Spinal cord (tissue), 10 donors: Measurements from ENCODE around the gene PTCD1. TPM values are rescaled to one million over a fixed set of nuclear protein-coding genes. Genes with fewer than 3 reads are reported as not detected.
"Not testable (repeated sequence)": the region's sequence is repeated elsewhere in the genome, so short reads cannot be mapped to it uniquely, and the experiment has no call there.

Experiments used
- DNase-seq, 6 donors: peaks; one replicate each; pipeline versions ENCODE4 v3.0.0 to v3.0.0-alpha.2; 2013 to 2015; ENCODE audit warnings: low spot score in 6 of 6, low read depth in 4 of 6
- H3K27ac ChIP-seq: one replicate; pipeline ENCODE4 v1.5.1; 2013; ENCODE audit warnings: low read depth, low read length, control low read depth
- H3K27me3 ChIP-seq: one replicate; pipeline ENCODE4 v1.6.1; 2013; ENCODE audit warnings: low read length; ENCODE audit not compliant: control insufficient read depth, insufficient read depth
- H3K36me3 ChIP-seq: one replicate; pipeline ENCODE4 v1.6.1; 2013; ENCODE audit warnings: low read length; ENCODE audit not compliant: control insufficient read depth, insufficient read depth
- H3K4me1 ChIP-seq: one replicate; pipeline ENCODE4 v1.6.1; 2013; ENCODE audit warnings: low read length; ENCODE audit not compliant: control insufficient read depth, insufficient read depth
- H3K4me3 ChIP-seq: one replicate; pipeline ENCODE4 v1.5.1; 2013; ENCODE audit warnings: low read depth, low read length, control low read depth
- H3K9me3 ChIP-seq: one replicate; pipeline ENCODE4 v1.6.1; 2013; ENCODE audit warnings: low read length; ENCODE audit not compliant: control insufficient read depth, insufficient read depth
- WGBS: methylation state at CpG from one replicate; pipeline ENCODE4 v1.1.5; 2013; ENCODE audit warnings: missing lambda C conversion rate; ENCODE audit not compliant: insufficient coverage; 5-methylcytosine and 5-hydroxymethylcytosine counted together
- polyA plus RNA-seq, 2 donors: library from polyadenylated mRNA; unstranded; fragments of 120-200 nt; gene quantifications; one replicate each; pipeline ENCODE4 v1.2.1, GENCODE V29; 2013; ENCODE audit not compliant: insufficient read length in 2 of 2
- total RNA-seq, 2 donors: library from RNA; depleted of rRNA in 1 of 2; stranded (reverse); fragments of 120-200 nt in 1 of 2; fragments of >200 nt in 1 of 2; gene quantifications; one replicate each; pipeline versions ENCODE4 v1.2.3 to v1.2.4, GENCODE V29; 2013 to 2014
- donor health status: healthy.

The PTCD1 gene
- total and polyA plus RNA-seq, 4 donors: 5.3 to 6.9 (median 6.1) TPM

- DNase-seq: peak in 5 of 6 donors; percentile 31 to 95 (median 59)
- WGBS: 2% methylated on average over 68 of the region's 68 CpGs
- H3K9me3 ChIP-seq: no peaks in the 10 kb centered on the region
- peaks cover 57% of the 10 kb centered on the region for H3K36me3 ChIP-seq
- H3K4me1 ChIP-seq: peaks cover 32% of the 10 kb centered on the region
- H3K27ac ChIP-seq: peak overlapping the region; percentile 25
- H3K27me3 ChIP-seq: no peaks in the 10 kb centered on the region
- H3K4me3 ChIP-seq: peak overlapping the region; percentile 60
These were observed 45.8 kb downstream of the PTCD1 start for GRCh38 chr7:99392659-99393354.

- Histone ChIP-seq H3K27ac (no peak overlapping the region), H3K27me3 (no peaks in the 10 kb centered on the region), H3K9me3 (no peaks in the 10 kb centered on the region), H3K36me3 (peaks cover 50% of the 10 kb centered on the region), H3K4me3 (peak overlapping the region; percentile 60), H3K4me1 (peaks cover 27% of the 10 kb centered on the region)
- 82% methylated on average over 8 of the region's 8 CpGs for WGBS
- no peak for DNase-seq
These were observed 46.6 kb downstream of the PTCD1 start for GRCh38 chr7:99392046-99392445.

GRCh38 chr7:99390941-99391602 is 47.5 kb downstream of the PTCD1 start:
- no peak for DNase-seq
- H3K4me1 ChIP-seq: peaks cover 25% of the 10 kb centered on the region
- no peaks in the 10 kb centered on the region for H3K9me3 ChIP-seq
- H3K27ac ChIP-seq: no peak overlapping the region
- 95% methylated on average over 12 of the region's 23 CpGs for WGBS
- H3K27me3 ChIP-seq: no peaks in the 10 kb centered on the region
- H3K4me3 ChIP-seq: no peak overlapping the region
- H3K36me3 ChIP-seq: peaks cover 48% of the 10 kb centered on the region

- H3K4me1 ChIP-seq: peaks cover 25% of the 10 kb centered on the region
These were observed 48.8 kb downstream of the PTCD1 start for GRCh38 chr7:99389772-99390171.

GRCh38 chr7:99387912-99388311 is 50.7 kb downstream of the PTCD1 start:
- Histone ChIP-seq H3K27me3 (no peaks in the 10 kb centered on the region), H3K27ac (no peak overlapping the region), H3K9me3 (no peaks in the 10 kb centered on the region), H3K36me3 (peaks cover 34% of the 10 kb centered on the region), H3K4me3 (no peak overlapping the region), H3K4me1 (peaks cover 11% of the 10 kb centered on the region)
- DNase-seq: no peak
- WGBS: 96% methylated on average over 20 of the region's 20 CpGs

More at GRCh38 chr7:99389772-99390171, 48.8 kb downstream of the PTCD1 start:
- Histone ChIP-seq H3K36me3 (peaks cover 39% of the 10 kb centered on the region), H3K27ac (no peak overlapping the region), H3K9me3 (no peaks in the 10 kb centered on the region), H3K4me3 (no peak overlapping the region), H3K27me3 (no peaks in the 10 kb centered on the region)
- 94% methylated on average over 13 of the region's 13 CpGs for WGBS
- DNase-seq: no peak

- H3K27me3 ChIP-seq, H3K9me3 ChIP-seq, H3K27ac ChIP-seq, H3K4me3 ChIP-seq, DNase-seq, H3K4me1 ChIP-seq: not testable (repeated sequence)
- WGBS: 100% methylated on average over 8 of the region's 14 CpGs
- peaks cover 34% of the 10 kb centered on the region for H3K36me3 ChIP-seq
These were observed 51.4 kb downstream of the PTCD1 start for GRCh38 chr7:99387239-99387635.

- H3K27me3 ChIP-seq: no peaks in the 10 kb centered on the region
- DNase-seq: no peak
- H3K9me3 ChIP-seq: no peaks in the 10 kb centered on the region
- no peak overlapping the region for H3K4me3 ChIP-seq
- peaks cover 34% of the 10 kb centered on the region for H3K36me3 ChIP-seq
- 90% methylated on average over 9 of the region's 9 CpGs for WGBS
- H3K27ac ChIP-seq: no peak overlapping the region
- H3K4me1 ChIP-seq: no peaks in the 10 kb centered on the region
These were observed 51.9 kb downstream of the PTCD1 start for GRCh38 chr7:99386584-99387238.

GRCh38 chr7:99385564-99385963 is 53.0 kb downstream of the PTCD1 start:
- H3K36me3 ChIP-seq: peaks cover 27% of the 10 kb centered on the region
- H3K27me3 ChIP-seq: no peaks in the 10 kb centered on the region
- H3K4me1 ChIP-seq: peaks cover 9% of the 10 kb centered on the region
- no peak for DNase-seq
- H3K27ac ChIP-seq: no peak overlapping the region
- no peaks in the 10 kb centered on the region for H3K9me3 ChIP-seq
- 88% methylated on average over 8 of the region's 8 CpGs for WGBS
- H3K4me3 ChIP-seq: no peak overlapping the region

- no peaks in the 10 kb centered on the region for H3K9me3 ChIP-seq
- no peak for DNase-seq
- no peak overlapping the region for H3K27ac ChIP-seq
- H3K4me3 ChIP-seq: no peak overlapping the region
- H3K27me3 ChIP-seq: no peaks in the 10 kb centered on the region
- peaks cover 20% of the 10 kb centered on the region for H3K36me3 ChIP-seq
- H3K4me1 ChIP-seq: peaks cover 19% of the 10 kb centered on the region
- 83% methylated on average over 1 of the region's 4 CpGs for WGBS
These were observed 54.1 kb downstream of the PTCD1 start for GRCh38 chr7:99384523-99384922.
